Measurements from ENCODE around the gene SNAI3. TPM values are rescaled to one million over a fixed set of nuclear protein-coding genes. Genes with fewer than 3 reads are reported as not detected.

SNAI3 gene
- 1 to 10 TPM in 1 of 2 donors, under 1 TPM in 1; 0.42 to 1.2 TPM for total RNA-seq

DNA sequence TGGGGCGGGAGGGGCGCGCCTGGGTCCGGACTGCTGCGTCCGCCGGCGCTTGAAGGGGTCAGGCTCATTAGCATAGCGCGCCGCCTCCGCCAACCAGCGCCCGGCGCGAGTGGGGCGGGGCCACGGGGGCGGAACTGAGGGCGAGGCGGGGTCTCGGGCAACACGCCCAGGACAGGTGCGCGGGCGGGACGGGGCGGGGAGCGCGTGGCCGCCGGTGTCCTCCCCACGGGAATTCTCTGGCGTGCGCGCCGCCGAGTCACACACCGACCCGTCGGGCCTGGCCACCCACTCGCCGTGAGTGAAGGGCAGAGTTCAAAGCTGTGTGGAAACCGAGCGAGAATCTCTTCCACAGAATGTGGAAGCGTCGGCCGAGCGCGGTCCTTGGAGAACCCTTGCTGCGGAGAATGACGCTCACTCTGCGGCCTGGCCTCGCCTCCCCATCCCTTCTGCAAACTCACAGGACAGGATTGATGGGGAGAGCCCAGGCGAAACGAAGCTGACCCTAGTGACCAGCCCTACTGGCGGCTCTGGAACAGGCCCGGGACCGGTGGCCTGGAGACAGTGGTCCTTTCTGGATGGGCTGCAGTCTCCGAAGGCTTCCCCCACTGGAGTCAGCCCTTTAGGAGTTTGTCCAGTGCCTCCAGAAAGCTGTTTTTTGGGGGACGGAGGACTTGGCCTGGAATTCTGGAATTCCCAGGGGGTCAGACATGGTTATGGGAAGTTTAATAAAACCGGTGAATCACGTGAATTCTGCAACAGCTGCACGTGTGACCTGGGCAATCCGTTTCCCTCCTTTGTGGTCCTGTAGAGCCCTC is at the start of gene SNAI3:
SNAI3 (minus strand) TSS at position 69 of the 815 bp plus-strand sequence. CDS start 101 bp downstream, outside the sequence.
- peak within 1 kb of the TSS; percentile 41 for H3K4me3 Mint-ChIP-seq
- H3K9me3 Mint-ChIP-seq = no peaks in the 10 kb centered on the region
- DNase-seq (ENCODE audit: low spot score) = peak; percentile 91
- peak; percentile 95 to 98 for ATAC-seq
- H3K36me3 Mint-ChIP-seq = no peaks in the 10 kb centered on the region
- H3K27ac Mint-ChIP-seq = no peak within 1 kb of the TSS
- no peaks in the 10 kb centered on the region for H3K27me3 Mint-ChIP-seq
- peaks cover 18 to 20% of the 10 kb centered on the region in 2 donors for H3K4me1 Mint-ChIP-seq (ENCODE audit: low read depth in 2 of 2)

DNA sequence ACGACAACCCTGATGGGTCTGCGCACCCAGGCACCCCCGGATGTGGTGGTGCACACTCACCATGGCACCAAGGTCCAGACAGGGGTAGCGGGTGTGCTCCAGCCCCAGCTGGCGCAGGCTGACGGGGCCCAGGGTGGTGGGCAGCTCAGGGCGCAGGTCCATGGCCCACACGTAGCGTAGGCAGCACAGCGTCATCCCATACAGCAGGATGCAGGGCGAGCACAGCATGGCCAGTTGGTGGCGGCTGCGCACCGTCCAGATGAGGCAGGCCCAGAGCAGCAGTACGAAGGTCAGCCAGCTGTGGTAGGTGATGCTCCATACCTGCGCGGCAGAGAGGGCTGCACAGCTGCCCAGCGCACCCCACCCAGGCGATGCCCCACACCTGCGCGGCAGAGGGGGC is 49.8 kb upstream of the SNAI3 start:
- Mint-ChIP-seq H3K36me3 (no peaks in the 10 kb centered on the region), H3K4me3 (no peak overlapping the region), H3K4me1 (ENCODE audit: low read depth in 2 of 2) (peaks cover 3 to 5% of the 10 kb centered on the region in 2 donors), H3K9me3 (no peaks in the 10 kb centered on the region), H3K27ac (no peak overlapping the region), H3K27me3 (no peaks in the 10 kb centered on the region)
- ATAC-seq = no peak
- DNase-seq (ENCODE audit: low spot score) = no peak

DNA sequence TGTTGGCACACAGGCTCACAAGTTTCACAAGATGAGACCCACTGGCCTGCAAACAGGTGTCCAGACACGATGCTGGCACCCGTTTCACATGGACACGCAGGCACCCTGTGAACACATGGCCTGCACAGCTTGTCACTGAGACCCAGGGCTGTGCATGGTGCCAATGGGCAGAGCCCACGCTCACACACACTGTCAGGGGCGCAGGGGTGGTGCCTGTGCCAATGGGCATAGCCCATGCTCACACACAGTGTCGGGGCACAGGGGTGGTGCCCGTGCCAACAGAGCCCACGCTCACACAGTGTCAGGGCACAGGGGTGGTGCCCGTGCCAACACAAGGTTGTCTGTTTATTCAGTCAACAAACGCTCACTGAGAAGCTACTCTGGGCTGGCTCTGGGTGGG is 49.3 kb upstream of the SNAI3 start:
- DNase-seq (ENCODE audit: low spot score) (no peak), ATAC-seq (no peak)
- H3K27ac Mint-ChIP-seq = no peak overlapping the region
- H3K27me3 Mint-ChIP-seq = no peaks in the 10 kb centered on the region
- H3K9me3 Mint-ChIP-seq = no peaks in the 10 kb centered on the region
- no peak overlapping the region for H3K4me3 Mint-ChIP-seq
- peaks cover 3 to 5% of the 10 kb centered on the region in 2 donors for H3K4me1 Mint-ChIP-seq (ENCODE audit: low read depth in 2 of 2)
- no peaks in the 10 kb centered on the region for H3K36me3 Mint-ChIP-seq

DNA sequence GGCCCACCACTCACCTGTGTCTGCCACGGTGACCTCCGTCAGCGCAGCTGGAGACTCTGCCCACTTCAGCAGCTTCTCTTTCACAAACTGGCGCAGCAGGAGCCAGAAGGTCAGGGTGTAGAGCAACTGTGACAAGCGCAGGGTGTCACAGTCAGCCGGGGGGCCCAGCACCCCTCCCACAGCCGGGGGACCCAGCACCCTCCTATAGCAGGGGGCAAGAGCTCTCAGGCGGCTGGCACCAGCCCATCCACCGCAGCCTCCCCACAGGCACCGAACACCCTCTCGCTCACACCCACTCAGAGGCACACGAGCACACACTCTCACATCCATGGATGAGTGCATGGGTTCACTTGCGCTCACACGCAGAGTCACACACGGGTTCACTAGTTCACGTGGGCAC is 48.8 kb upstream of the SNAI3 start:
- Mint-ChIP-seq H3K27ac (no peak overlapping the region), H3K4me3 (no peak overlapping the region), H3K27me3 (no peaks in the 10 kb centered on the region), H3K36me3 (no peaks in the 10 kb centered on the region), H3K9me3 (no peaks in the 10 kb centered on the region), H3K4me1 (ENCODE audit: low read depth in 2 of 2) (peaks cover 3 to 5% of the 10 kb centered on the region in 2 donors)
- DNase-seq (ENCODE audit: low spot score) (no peak), ATAC-seq (no peak)

DNA sequence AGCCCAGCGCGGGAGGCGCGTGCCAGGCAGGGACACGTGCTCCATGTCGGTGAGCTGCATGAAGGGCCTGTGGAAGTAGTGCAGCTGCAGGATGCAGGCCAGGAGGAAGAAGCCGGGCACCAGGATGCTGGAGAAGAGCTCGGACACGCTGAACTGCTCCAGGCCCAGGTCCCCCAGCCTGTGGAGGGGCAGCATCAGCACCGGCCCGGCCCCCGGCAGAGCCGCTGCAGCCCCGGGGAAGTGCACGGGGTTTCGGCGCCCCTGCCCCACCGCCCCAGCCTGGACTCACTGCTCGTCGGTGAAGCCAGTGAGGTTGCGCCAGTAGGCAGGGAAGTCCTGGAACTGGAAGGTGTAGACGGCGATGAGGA is 48.0 kb upstream of the SNAI3 start:
- Mint-ChIP-seq H3K9me3 (no peaks in the 10 kb centered on the region), H3K27ac (no peak overlapping the region), H3K4me1 (ENCODE audit: low read depth in 2 of 2) (peaks cover 5% of the 10 kb centered on the region in 2 donors), H3K36me3 (no peaks in the 10 kb centered on the region), H3K27me3 (no peaks in the 10 kb centered on the region), H3K4me3 (no peak overlapping the region)
- no peak for DNase-seq (ENCODE audit: low spot score)
- ATAC-seq = no peak

DNA sequence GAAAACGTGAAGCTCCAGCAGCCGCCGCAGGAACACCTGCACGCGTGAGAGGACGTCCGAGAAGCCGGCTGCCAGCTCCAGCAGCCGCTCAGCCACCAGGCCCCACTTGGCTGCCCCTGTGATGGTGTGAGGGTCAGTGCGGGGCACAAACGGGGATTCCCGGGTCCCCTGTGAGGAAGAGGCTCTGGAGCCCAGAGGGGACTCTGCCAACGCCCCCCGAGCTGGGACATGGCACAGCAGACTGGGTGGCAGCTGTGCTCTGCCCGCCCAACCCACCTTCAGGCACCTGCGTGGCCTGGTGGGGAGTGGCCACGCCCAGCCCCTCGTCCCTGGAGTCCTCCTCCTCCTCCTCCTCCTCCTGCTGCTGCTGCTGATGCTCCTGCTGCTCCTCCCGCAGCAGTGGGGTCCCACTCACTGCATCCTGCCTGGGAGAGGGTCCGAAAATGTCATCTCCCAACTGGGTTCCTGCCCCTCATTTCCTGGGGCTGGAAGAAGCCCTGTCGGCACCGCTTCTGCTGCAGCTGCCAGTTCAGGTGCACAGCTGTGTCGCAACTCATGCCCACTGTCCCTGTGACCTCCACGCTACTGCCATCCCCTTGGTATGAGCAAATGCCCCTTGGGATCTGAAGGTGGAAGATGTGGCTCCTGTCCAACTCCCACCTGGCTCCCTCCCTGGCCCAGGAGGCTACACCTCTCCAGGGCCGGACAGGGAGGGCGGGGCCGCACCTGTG is 47.5 kb upstream of the SNAI3 start:
- Mint-ChIP-seq H3K27ac (no peak overlapping the region), H3K4me3 (no peak overlapping the region), H3K4me1 (ENCODE audit: low read depth in 2 of 2) (peaks cover 4 to 5% of the 10 kb centered on the region in 2 donors), H3K36me3 (no peaks in the 10 kb centered on the region), H3K27me3 (no peaks in the 10 kb centered on the region), H3K9me3 (no peaks in the 10 kb centered on the region)
- DNase-seq (ENCODE audit: low spot score) = no peak
- no peak for ATAC-seq

DNA sequence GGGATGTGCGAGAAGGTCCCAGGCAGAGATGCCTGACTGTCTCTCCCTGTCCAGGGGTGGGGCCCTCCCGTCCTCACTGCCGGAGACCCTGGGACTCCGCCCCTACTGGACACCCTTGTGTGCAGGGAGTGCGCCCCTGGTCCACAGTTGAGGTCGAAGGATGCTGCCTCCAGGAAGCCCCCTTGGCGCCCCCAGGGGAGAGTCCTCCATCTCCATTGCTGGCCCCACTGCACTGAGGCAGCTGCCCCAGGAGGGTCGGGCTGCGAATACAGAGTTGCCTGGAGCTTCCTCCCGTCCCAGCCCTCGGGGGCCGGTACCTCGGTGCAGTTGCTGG is 46.6 kb upstream of the SNAI3 start:
- Mint-ChIP-seq H3K36me3 (no peaks in the 10 kb centered on the region), H3K4me1 (ENCODE audit: low read depth in 2 of 2) (peaks cover 2 to 5% of the 10 kb centered on the region in 2 donors), H3K27ac (no peak overlapping the region), H3K4me3 (no peak overlapping the region), H3K9me3 (no peaks in the 10 kb centered on the region), H3K27me3 (no peaks in the 10 kb centered on the region)
- DNase-seq (ENCODE audit: low spot score) = no peak
- peak in 1 of 2 donors; percentile 16 for ATAC-seq

DNA sequence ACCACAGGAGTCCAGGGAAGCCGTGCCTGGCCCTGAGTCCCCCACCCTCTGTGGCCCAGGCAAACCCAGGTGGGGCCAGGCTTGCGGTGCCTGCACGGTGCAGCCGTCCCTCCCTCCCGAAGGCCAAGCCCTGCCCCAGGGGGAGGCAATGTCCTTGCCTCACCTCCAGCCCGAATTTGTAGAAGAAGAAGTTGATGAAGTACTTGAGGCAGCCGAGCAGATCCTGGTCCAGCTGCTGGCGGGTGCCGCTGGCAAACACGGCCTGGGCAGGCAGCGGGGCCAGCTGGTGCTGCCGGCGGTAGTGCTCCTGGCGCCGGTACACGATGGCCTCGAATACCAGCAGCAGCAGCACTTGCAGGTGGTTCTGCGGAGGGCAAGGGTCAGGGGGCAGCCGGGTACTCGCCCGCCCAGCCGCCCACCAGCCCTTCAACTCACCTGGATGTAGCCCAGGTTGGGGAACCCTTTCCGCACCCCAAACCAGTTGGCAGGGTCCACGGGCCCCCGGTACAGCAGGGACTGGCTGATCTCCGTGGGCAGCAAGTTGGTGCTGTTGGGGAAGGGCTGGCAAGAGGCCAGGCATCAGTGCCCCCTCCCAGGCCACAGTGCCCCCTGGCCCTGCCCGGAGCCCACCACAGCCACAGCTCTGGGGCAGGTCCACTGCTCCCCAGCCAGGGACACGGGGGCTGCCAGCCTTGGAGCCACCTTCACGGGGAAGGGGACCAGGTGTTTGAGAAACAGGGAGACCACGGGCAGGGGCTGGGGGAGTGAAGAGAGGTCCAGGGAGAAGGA is 46.1 kb upstream of the SNAI3 start:
- ATAC-seq = no peak
- DNase-seq (ENCODE audit: low spot score) = no peak
- H3K4me3 Mint-ChIP-seq = no peak overlapping the region
- no peaks in the 10 kb centered on the region for H3K36me3 Mint-ChIP-seq
- H3K9me3 Mint-ChIP-seq = no peaks in the 10 kb centered on the region
- H3K27me3 Mint-ChIP-seq = no peaks in the 10 kb centered on the region
- peaks cover 2 to 5% of the 10 kb centered on the region in 2 donors for H3K4me1 Mint-ChIP-seq (ENCODE audit: low read depth in 2 of 2)
- no peak overlapping the region for H3K27ac Mint-ChIP-seq

DNA sequence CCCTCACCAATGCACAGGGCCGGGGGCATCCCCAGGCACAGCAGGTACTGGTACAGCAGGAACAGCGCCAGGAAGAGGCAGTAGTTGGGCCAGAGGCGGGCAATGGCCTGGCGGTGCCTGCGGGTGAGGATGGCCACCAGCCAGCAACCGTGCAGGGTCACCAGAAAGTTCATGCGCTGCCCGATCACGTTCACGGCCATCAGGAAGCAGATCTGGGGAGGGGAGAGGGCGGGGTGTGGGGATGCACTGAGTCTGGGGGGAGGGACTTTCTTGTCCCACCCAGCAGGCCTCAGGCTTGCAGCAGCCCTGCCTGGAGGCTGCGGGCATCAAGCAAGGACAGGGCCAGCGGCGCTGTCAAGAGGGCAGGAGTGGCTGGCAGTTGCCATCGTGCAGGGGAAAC is 45.4 kb upstream of the SNAI3 start:
- peak in 1 of 2 donors; percentile 42 for ATAC-seq
- no peak overlapping the region for H3K27ac Mint-ChIP-seq

DNA sequence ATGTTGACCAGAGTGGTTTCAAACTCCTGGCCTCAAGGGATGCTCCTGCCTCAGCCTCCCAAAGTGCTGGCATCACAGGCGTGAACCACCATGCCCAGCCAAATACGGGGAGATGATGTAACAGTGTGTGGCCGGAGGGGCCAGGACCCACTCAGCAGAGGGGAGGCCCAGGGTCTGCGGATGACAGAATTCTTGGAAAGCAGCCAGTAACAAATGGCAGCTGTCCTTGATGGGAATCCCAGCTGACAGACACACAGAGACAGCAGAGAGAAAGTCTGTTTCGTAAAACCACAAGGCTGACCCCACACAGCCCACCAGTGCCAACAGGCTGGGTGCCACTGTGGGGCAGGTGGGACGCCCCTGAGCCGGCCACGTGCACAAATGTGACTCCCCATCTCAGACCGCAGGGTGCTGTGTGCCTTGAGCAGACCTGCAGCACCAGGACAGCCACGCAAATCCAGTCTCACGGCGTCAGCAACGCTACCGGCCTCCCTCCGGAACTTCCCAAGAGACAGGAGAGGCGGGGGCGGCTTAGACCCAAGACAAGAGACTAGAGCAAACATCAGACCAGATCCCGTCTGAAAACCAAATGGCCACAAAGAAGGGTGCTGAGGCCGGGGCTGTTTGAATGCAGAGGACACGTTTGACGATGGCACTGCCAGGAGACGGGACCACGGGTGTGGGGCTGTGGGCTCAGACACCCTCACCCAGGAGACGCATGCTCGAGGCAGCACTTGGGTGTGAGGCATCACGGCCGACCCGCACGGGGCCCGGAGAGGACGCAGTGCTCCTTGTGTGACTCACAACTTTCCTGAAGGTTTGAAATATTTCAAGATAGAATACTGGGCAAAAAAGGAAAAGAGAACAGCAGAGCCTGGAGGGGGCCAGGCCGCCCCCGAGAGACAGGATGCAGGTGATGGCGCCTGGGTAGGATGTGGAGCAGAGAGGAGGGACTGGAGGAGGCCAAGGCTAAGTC is 44.6 kb upstream of the SNAI3 start:
- H3K9me3 Mint-ChIP-seq = no peaks in the 10 kb centered on the region
- H3K4me1 Mint-ChIP-seq (ENCODE audit: low read depth in 2 of 2) = peaks cover 5% of the 10 kb centered on the region in 2 donors
- H3K36me3 Mint-ChIP-seq = no peaks in the 10 kb centered on the region
- DNase-seq (ENCODE audit: low spot score) (no peak), ATAC-seq (no peak)
- H3K27ac Mint-ChIP-seq = no peak overlapping the region
- no peak overlapping the region for H3K4me3 Mint-ChIP-seq
- H3K27me3 Mint-ChIP-seq = no peaks in the 10 kb centered on the region

More for the DNA sequence above, 45.4 kb upstream of the SNAI3 start:
- Mint-ChIP-seq H3K4me3 (no peak overlapping the region), H3K27me3 (no peaks in the 10 kb centered on the region), H3K36me3 (no peaks in the 10 kb centered on the region), H3K9me3 (no peaks in the 10 kb centered on the region), H3K4me1 (ENCODE audit: low read depth in 2 of 2) (peaks cover 2 to 5% of the 10 kb centered on the region in 2 donors)
- no peak for DNase-seq (ENCODE audit: low spot score)

DNA sequence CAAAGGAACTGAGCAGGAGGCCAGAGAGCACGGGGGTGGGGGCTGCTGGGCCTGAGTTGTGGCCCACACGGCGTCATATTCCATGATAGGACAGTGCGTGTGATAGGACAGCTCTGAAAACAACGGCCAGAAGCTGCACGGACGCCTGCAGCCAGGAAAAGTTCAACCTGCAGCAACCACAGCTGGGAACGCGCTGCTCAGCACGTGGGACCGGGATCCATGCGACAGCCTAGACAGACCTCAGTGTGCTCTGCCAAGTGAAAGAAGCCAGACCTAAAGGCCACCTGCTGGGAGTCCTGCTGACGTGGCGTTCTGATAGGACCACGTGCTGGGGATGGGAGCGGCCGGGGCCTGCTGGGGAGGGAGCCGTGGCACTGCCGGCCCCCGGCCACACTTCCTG is 41.6 kb upstream of the SNAI3 start:
- no peaks in the 10 kb centered on the region for H3K36me3 Mint-ChIP-seq
- no peaks in the 10 kb centered on the region for H3K27me3 Mint-ChIP-seq
- no peak overlapping the region for H3K27ac Mint-ChIP-seq
- H3K9me3 Mint-ChIP-seq = no peaks in the 10 kb centered on the region
- DNase-seq (ENCODE audit: low spot score) = no peak
- H3K4me1 Mint-ChIP-seq (ENCODE audit: low read depth in 2 of 2) = peaks cover 5 to 8% of the 10 kb centered on the region in 2 donors
- H3K4me3 Mint-ChIP-seq = no peak overlapping the region
- no peak for ATAC-seq

DNA sequence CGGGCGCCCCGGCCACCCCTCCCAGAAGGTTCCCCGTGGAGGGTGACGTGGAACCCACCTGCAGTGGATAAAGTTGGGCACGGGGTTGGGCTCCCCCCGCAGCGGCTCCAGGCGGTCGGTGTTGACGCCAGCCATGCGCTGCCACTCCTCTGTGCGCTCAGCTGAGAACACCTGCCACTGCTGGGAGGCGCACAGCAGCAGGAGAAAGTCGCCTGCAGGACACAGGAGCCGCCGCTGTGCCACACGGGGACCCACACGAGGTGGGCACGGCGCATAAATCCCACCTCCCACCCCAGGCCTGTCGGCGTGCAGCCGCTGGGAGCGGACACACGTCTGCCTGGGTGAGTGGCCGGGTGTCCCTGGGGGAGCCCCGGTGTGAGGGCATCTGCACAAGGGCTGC is 40.7 kb upstream of the SNAI3 start:
- Mint-ChIP-seq H3K27ac (no peak overlapping the region), H3K4me1 (ENCODE audit: low read depth in 2 of 2) (peaks cover 5 to 8% of the 10 kb centered on the region in 2 donors), H3K9me3 (no peaks in the 10 kb centered on the region), H3K27me3 (no peaks in the 10 kb centered on the region), H3K4me3 (no peak overlapping the region), H3K36me3 (no peaks in the 10 kb centered on the region)
- DNase-seq (ENCODE audit: low spot score) = no peak
- no peak for ATAC-seq

DNA sequence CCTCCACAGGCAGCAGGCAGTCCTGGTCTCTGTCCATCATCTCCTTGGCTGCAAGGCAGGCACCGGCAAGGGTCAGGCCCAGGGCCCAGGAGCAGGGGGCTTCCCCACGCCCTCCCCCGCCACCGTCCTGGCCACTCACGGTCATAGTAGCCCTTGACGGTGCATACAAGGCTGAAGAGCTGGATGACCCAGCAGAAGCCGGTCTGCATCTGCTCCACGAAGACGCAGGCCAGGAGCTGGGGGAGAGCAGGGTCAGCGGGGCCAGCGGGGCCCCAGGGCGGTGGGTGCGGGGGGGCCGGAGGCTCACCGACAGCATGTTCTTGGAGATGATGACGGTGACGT is 40.1 kb upstream of the SNAI3 start:
- Mint-ChIP-seq H3K27me3 (no peaks in the 10 kb centered on the region), H3K27ac (no peak overlapping the region), H3K4me3 (no peak overlapping the region), H3K9me3 (no peaks in the 10 kb centered on the region), H3K36me3 (no peaks in the 10 kb centered on the region), H3K4me1 (ENCODE audit: low read depth in 2 of 2) (peaks cover 3 to 8% of the 10 kb centered on the region in 2 donors)
- ATAC-seq = no peak
- no peak for DNase-seq (ENCODE audit: low spot score)
